Endothelial cell of umbilical vein (primary cell): ENCODE measurements around the gene PFKL. TPM values are rescaled to one million over a fixed set of nuclear protein-coding genes. Genes with fewer than 3 reads are reported as not detected.

Experiments used
- BruUV-seq: library from RNA; stranded (reverse); fragments of 400-500 nt; replicated peaks from 2 replicates; lab custom pipeline; 2021; lab: Mats Ljungman, UMichigan
- CTCF ChIA-PET: fragments of 300-600, 350-600 bp; sonication (Branson Sonifier 250); formaldehyde crosslinking; loops from one replicate; lab custom pipeline; 2021; ENCODE audit warnings: antibody characterized with exemption, inconsistent platforms; lab: Charles Lee
- POLR2A ChIA-PET: fragments of 300-600, 350-600 bp; sonication (Branson Sonifier 250); formaldehyde crosslinking; loops from one replicate; lab custom pipeline; 2021; ENCODE audit warnings: antibody characterized with exemption, inconsistent platforms; lab: Charles Lee
- DNase-seq: peaks from one replicate; pipeline ENCODE4 v3.0.0-alpha.2; 2011; ENCODE audit warnings: low read depth, low spot score
- FAIRE-seq: peaks from 2 replicates; lab custom pipeline; 2011; peaks lifted over from hg19 to GRCh38; lab: Jason Lieb, UNC
- H2AFZ ChIP-seq: 2 replicates; pipeline ENCODE4 v1.6.0; 2012; ENCODE audit warnings: low read depth, low read length, control low read depth, inconsistent platforms
- H3K27ac ChIP-seq: 2 replicates; pipeline ENCODE4 v1.5.1; 2011; ENCODE audit warnings: low read depth, mild to moderate bottlenecking, control low read depth, low read length, moderate library complexity; ENCODE audit not compliant: insufficient read depth
- H3K27me3 ChIP-seq, 2 experiments: 2 replicates each; pipeline versions ENCODE4 v1.6.0 to v1.6.1; 2011; ENCODE audit warnings: low read length in 2 of 2, mixed read lengths in 1 of 2; ENCODE audit not compliant: control insufficient read depth in 2 of 2, insufficient read depth in 2 of 2
- H3K36me3 ChIP-seq, 2 experiments: 2 replicates in 1 of 2; 3 replicates in 1 of 2; pipeline ENCODE4 v1.5.1; 2011; ENCODE audit warnings: low read length in 2 of 2, mild to moderate bottlenecking in 1 of 2, moderate library complexity in 1 of 2; ENCODE audit not compliant: control insufficient read depth in 2 of 2, insufficient read depth in 2 of 2; ENCODE audit errors: extremely low read depth in 1 of 2
- H3K4me1 ChIP-seq: 3 replicates; pipeline ENCODE4 v1.5.1; 2011; ENCODE audit warnings: mild to moderate bottlenecking, low read length; ENCODE audit not compliant: control insufficient read depth, insufficient read depth; ENCODE audit errors: extremely low read depth
- H3K4me2 ChIP-seq: 2 replicates; pipeline ENCODE4 v1.6.1; 2011; ENCODE audit warnings: low read length, control low read depth, mixed read lengths; ENCODE audit not compliant: insufficient read depth
- H3K4me3 ChIP-seq, 3 experiments: fragments of 200-600 bp in 1 of 3; sonication (generic), shearing (Covaris generic) in 1 of 3; replicated peaks in 1 of 3; 2 replicates each; pipeline ENCODE4 v1.5.1; 2011 to 2016; ENCODE audit warnings: control low read depth in 3 of 3, low read length in 3 of 3, mild to moderate bottlenecking in 2 of 3, inconsistent platforms in 1 of 3, low read depth in 1 of 3, moderate library complexity in 1 of 3; ENCODE audit not compliant: insufficient read depth in 1 of 3
- H3K79me2 ChIP-seq: 2 replicates; pipeline ENCODE4 v1.6.0; 2012; ENCODE audit warnings: low read length, inconsistent platforms; ENCODE audit not compliant: control insufficient read depth, insufficient read depth
- H3K9ac ChIP-seq: replicated peaks from 2 replicates; pipeline ENCODE3; 2011; ENCODE audit warnings: low read length, control low read depth; ENCODE audit not compliant: insufficient read depth; ENCODE audit errors: extremely low read depth
- H3K9me1 ChIP-seq: replicated peaks from 3 replicates; pipeline ENCODE4 v1.6.0; 2011; ENCODE audit warnings: mild to moderate bottlenecking, low read length; ENCODE audit not compliant: control insufficient read depth, insufficient read depth; ENCODE audit errors: extremely low read depth
- H3K9me3 ChIP-seq: replicated peaks from 2 replicates; pipeline ENCODE4 v1.5.1; 2012; ENCODE audit warnings: low read length, inconsistent platforms; ENCODE audit not compliant: control insufficient read depth, insufficient read depth
- H4K20me1 ChIP-seq: replicated peaks from 2 replicates; pipeline ENCODE3; 2011; ENCODE audit warnings: mild to moderate bottlenecking, low read length; ENCODE audit not compliant: control insufficient read depth, insufficient read depth; ENCODE audit errors: extremely low read depth
- CTCF ChIP-seq, 2 donors: IDR thresholded peaks; 1 replicate in 1 of 2; 2 replicates in 1 of 2; pipeline ENCODE4 v1.5.1; 2011; ENCODE audit warnings: low read length in 2 of 2, mild to moderate bottlenecking in 2 of 2, moderate library complexity in 2 of 2, control low read depth in 1 of 2, inconsistent platforms in 1 of 2, low read depth in 1 of 2; ENCODE audit not compliant: insufficient read depth in 1 of 2; ENCODE audit errors: extremely low read depth in 1 of 2
- EZH2 ChIP-seq: IDR thresholded peaks from 2 replicates; pipeline ENCODE4 v1.6.1; 2012; ENCODE audit warnings: borderline replicate concordance, low read depth, mild to moderate bottlenecking, moderate library complexity, low read length, inconsistent platforms; ENCODE audit not compliant: severe bottlenecking
- FOS ChIP-seq: IDR thresholded peaks from 2 replicates; pipeline ENCODE4 v1.6.1; 2011; ENCODE audit warnings: mild to moderate bottlenecking, low read length, moderate library complexity, borderline replicate concordance; ENCODE audit not compliant: insufficient read depth
- GATA2 ChIP-seq: IDR thresholded peaks from 2 replicates; pipeline ENCODE4 v1.7.0; 2011; ENCODE audit warnings: low read depth, mild to moderate bottlenecking, moderate library complexity, mixed read lengths, low read length; ENCODE audit not compliant: insufficient read length, insufficient read depth
- JUN ChIP-seq: IDR thresholded peaks from 2 replicates; pipeline ENCODE4 v1.6.1; 2011; ENCODE audit warnings: borderline replicate concordance, low read depth; ENCODE audit not compliant: insufficient read length, insufficient read depth
- MAX ChIP-seq: IDR thresholded peaks from 2 replicates; pipeline ENCODE4 v1.6.1; 2011; ENCODE audit not compliant: insufficient read depth, insufficient read length
- MYC ChIP-seq: IDR thresholded peaks from one replicate; pipeline ENCODE4 v1.6.1; 2011; ENCODE audit warnings: mild to moderate bottlenecking, low read depth, low read length
- POLR2A ChIP-seq: IDR thresholded peaks from 2 replicates; pipeline ENCODE4 v1.6.1; 2012; ENCODE audit warnings: low read depth, mild to moderate bottlenecking, control low read depth, low read length
- POLR2AphosphoS5 ChIP-seq: IDR thresholded peaks from 2 replicates; pipeline ENCODE4 v1.6.1; 2012; ENCODE audit warnings: low read depth, mild to moderate bottlenecking, control low read depth, low read length, moderate library complexity; ENCODE audit not compliant: insufficient read depth
- dilution Hi-C: fragments of 300-500 bp; cut with MboI; formaldehyde crosslinking; loops from one replicate; pipeline ENCODE4 v1.15.0; 2019; ENCODE audit warnings: low sequenced_read_pairs; ENCODE audit not compliant: extremely low pct_ligation_motif_present
- intact Hi-C: fragments of 100-400 bp; cut with micrococcal nuclease; formaldehyde crosslinking; loops from one replicate; pipeline ENCODE4 v1.10.0; 2022
- polyA plus RNA-seq, 4 experiments: library from polyadenylated mRNA; depleted of rRNA in 3 of 4; stranded (reverse) in 3 of 4; unstranded in 1 of 4; fragments of >200 nt; gene quantifications; 2 replicates each; pipeline versions ENCODE4 v1.2.1 to v1.2.3, GENCODE V29; 2011 to 2012; ENCODE audit warnings: missing spikeins in 1 of 4
- total RNA-seq: library from RNA; stranded (reverse); gene quantifications from 2 replicates; pipeline ENCODE4 v1.2.3, GENCODE V29; 2021

PFKL gene
- total and polyA plus RNA-seq, 2 donors (not counting 3 experiments of a cell fraction or from before 2014, with no cell fraction given), result 137 to 154 TPM

GRCh38 chr21:44375281-44375651 is 75.4 kb downstream of the PFKL start:
- no peak for DNase-seq
- POLR2A ChIA-PET, result no interaction called here
- intact Hi-C loops, result no loop called here
- TF ChIP-seq FOS, result no peak
- no peak for TF ChIP-seq POLR2A
- TF ChIP-seq MAX, result no peak
- no peak for TF ChIP-seq POLR2AphosphoS5
- no peak for TF ChIP-seq JUN
- TF ChIP-seq CTCF (IDR thresholded peaks at IDR 0.05; ENCODE audit: extremely low read depth in 1 of 2, insufficient read depth in 1 of 2, low read depth in 1 of 2, low read length in 2 of 2), result no peak
- TF ChIP-seq EZH2, result no peak
- TF ChIP-seq MYC, result no peak
- no peak for TF ChIP-seq GATA2
- CTCF ChIA-PET, result no interaction called here
- dilution Hi-C loops, result no loop called here
- no peaks in the 10 kb centered on the region for H3K4me1 ChIP-seq
- no peak overlapping the region for H3K27ac ChIP-seq
- no peaks in the 10 kb centered on the region for H3K79me2 ChIP-seq
- no peak overlapping the region for H2AFZ ChIP-seq
- H3K9me1 ChIP-seq, result no peaks in the 10 kb centered on the region
- H3K9me3 ChIP-seq, result no peaks in the 10 kb centered on the region
- no peaks in the 10 kb centered on the region for H3K36me3 ChIP-seq
- no TSS peak for BruUV-seq
- FAIRE-seq, result no peak
- no peak overlapping the region for H3K9ac ChIP-seq
- no peak overlapping the region for H3K4me3 ChIP-seq
- no peaks in the 10 kb centered on the region for H4K20me1 ChIP-seq
- no peaks in the 10 kb centered on the region for H3K27me3 ChIP-seq
- no peak overlapping the region for H3K4me2 ChIP-seq
